Keratinocyte (primary cell): ENCODE results near the gene LYPLA2. TPM values are rescaled to one million over a fixed set of nuclear protein-coding genes. Genes with fewer than 3 reads are reported as not detected.
"Not testable (repeated sequence)": the region's sequence is repeated elsewhere in the genome, so short reads cannot be mapped to it uniquely, and the experiment has no call there.

ENCODE experiments used
- DNase-seq: peaks from one replicate; pipeline ENCODE4 v3.0.0-alpha.2; 2011; ENCODE audit warnings: low read depth, missing footprints, low spot score
- FAIRE-seq: peaks from 2 replicates; lab custom pipeline; 2011; peaks lifted over from hg19 to GRCh38; lab: Jason Lieb, UNC
- H2AFZ ChIP-seq: 2 replicates; pipeline ENCODE4 v1.6.0; 2012; ENCODE audit warnings: low read length, control low read depth, inconsistent platforms; ENCODE audit not compliant: control insufficient read depth
- H3K27ac ChIP-seq: 2 replicates; pipeline ENCODE4 v1.5.1; 2011; ENCODE audit warnings: low read length; ENCODE audit not compliant: control insufficient read depth, insufficient read depth
- H3K27me3 ChIP-seq: 3 replicates; pipeline ENCODE4 v1.6.0; 2011; ENCODE audit warnings: low read length; ENCODE audit not compliant: control insufficient read depth, insufficient read depth; ENCODE audit errors: extremely low read depth
- H3K36me3 ChIP-seq, 2 experiments: 2 replicates in 1 of 2; 3 replicates in 1 of 2; pipeline ENCODE4 v1.5.1; 2011; ENCODE audit warnings: low read length in 2 of 2, mild to moderate bottlenecking in 1 of 2; ENCODE audit not compliant: control insufficient read depth in 2 of 2, insufficient read depth in 2 of 2; ENCODE audit errors: extremely low read depth in 1 of 2
- H3K4me1 ChIP-seq: 3 replicates; pipeline ENCODE4 v1.5.1; 2011; ENCODE audit warnings: low read length; ENCODE audit not compliant: control insufficient read depth, insufficient read depth; ENCODE audit errors: extremely low read depth
- H3K4me2 ChIP-seq: 3 replicates; pipeline ENCODE4 v1.6.0; 2011; ENCODE audit warnings: low read depth, low read length; ENCODE audit not compliant: control insufficient read depth, insufficient read depth; ENCODE audit errors: extremely low read depth
- H3K4me3 ChIP-seq, 3 experiments: fragments of 200-600 bp in 1 of 3; sonication (generic) in 1 of 3; 2 replicates in 2 of 3; 3 replicates in 1 of 3; pipeline ENCODE4 v1.5.1; 2011 to 2016; ENCODE audit warnings: low read length in 3 of 3, mild to moderate bottlenecking in 3 of 3, control low read depth in 2 of 3, inconsistent platforms in 1 of 3, low read depth in 1 of 3, mixed read lengths in 1 of 3, mixed run types in 1 of 3, moderate library complexity in 1 of 3; ENCODE audit not compliant: control insufficient read depth in 2 of 3, insufficient read depth in 2 of 3; ENCODE audit errors: extremely low read depth in 1 of 3
- H3K79me2 ChIP-seq: 2 replicates; pipeline ENCODE4 v1.6.0; 2012; ENCODE audit warnings: low read length; ENCODE audit not compliant: control insufficient read depth, insufficient read depth
- H3K9ac ChIP-seq: 3 replicates; pipeline ENCODE4 v1.6.0; 2011; ENCODE audit warnings: low read length; ENCODE audit not compliant: control insufficient read depth, insufficient read depth; ENCODE audit errors: extremely low read depth
- H3K9me1 ChIP-seq: 3 replicates; pipeline ENCODE4 v1.6.0; 2011; ENCODE audit warnings: low read length; ENCODE audit not compliant: control insufficient read depth, insufficient read depth; ENCODE audit errors: extremely low read depth
- H3K9me3 ChIP-seq: 2 replicates; pipeline ENCODE4 v1.5.1; 2012; ENCODE audit warnings: low read depth, low read length; ENCODE audit not compliant: control insufficient read depth
- H4K20me1 ChIP-seq: 3 replicates; pipeline ENCODE4 v1.6.0; 2011; ENCODE audit warnings: low read length; ENCODE audit not compliant: control insufficient read depth, insufficient read depth; ENCODE audit errors: extremely low read depth
- CTCF ChIP-seq, 3 experiments: IDR thresholded peaks in 1 of 3; conservative IDR thresholded peaks in 1 of 3; optimal IDR thresholded peaks in 1 of 3; 2 replicates in 2 of 3; 3 replicates in 1 of 3; pipeline versions ENCODE3 to v1.5.1; 2011; ENCODE audit warnings: low read length in 3 of 3, mild to moderate bottlenecking in 3 of 3, moderate library complexity in 2 of 3, control low read depth in 1 of 3, inconsistent platforms in 1 of 3; ENCODE audit not compliant: insufficient read depth in 2 of 3; ENCODE audit errors: extremely low read depth in 1 of 3
- EZH2 ChIP-seq: IDR thresholded peaks from one replicate; pipeline ENCODE4 v1.6.1; 2012; ENCODE audit warnings: inconsistent platforms, mild to moderate bottlenecking, low read length, moderate library complexity
- dilution Hi-C: fragments of 300-500 bp; cut with MboI; formaldehyde crosslinking; loops from one replicate; pipeline ENCODE4 v1.7.0; 2020; ENCODE audit warnings: low sequenced_read_pairs; ENCODE audit not compliant: extremely low pct_ligation_motif_present
- polyA plus RNA-seq, 5 experiments: library from polyadenylated mRNA; depleted of rRNA in 3 of 5; stranded (reverse) in 3 of 5; stranded (forward) in 1 of 5; unstranded in 1 of 5; fragments of >200 nt; gene quantifications; 1 replicate in 1 of 5; 2 replicates in 3 of 5; 3 replicates in 1 of 5; pipeline versions ENCODE4 v1.2.1 to v1.2.3, GENCODE V29; 2011 to 2012; ENCODE audit warnings: missing spikeins in 2 of 5, low read depth in 1 of 5, low replicate concordance in 1 of 5

LYPLA2 gene
- polyA plus RNA-seq, 1 donor (not counting 4 experiments of a cell fraction or from before 2014, with no cell fraction given), result 51.7 TPM

- Histone ChIP-seq H3K36me3 (no peaks in the 10 kb centered on the region), H3K79me2 (peaks cover 6% of the 10 kb centered on the region), H3K9me1 (no peaks in the 10 kb centered on the region), H4K20me1 (no peaks in the 10 kb centered on the region), H3K4me2 (no peak overlapping the region), H3K4me3 (no peak overlapping the region), H3K9me3 (no peaks in the 10 kb centered on the region), H3K27me3 (no peaks in the 10 kb centered on the region), H2AFZ (no peak overlapping the region), H3K27ac (no peak overlapping the region), H3K4me1 (peaks cover 3% of the 10 kb centered on the region), H3K9ac (no peak overlapping the region)
- no peak for DNase-seq
- no peak for TF ChIP-seq EZH2
- TF ChIP-seq CTCF (optimal IDR thresholded peaks at IDR 0.05 in 1 of 3, IDR thresholded peaks at IDR 0.05 in 1 of 3, conservative IDR thresholded peaks at IDR 0.05 in 1 of 3; ENCODE audit: extremely low read depth in 1 of 3, insufficient read depth in 2 of 3, low read length in 3 of 3), result no peak
- no peak for FAIRE-seq
- dilution Hi-C loops, result no loop called here
Observed at GRCh38 chr1:23827717-23828116, 36.8 kb downstream of the LYPLA2 start.

- H3K27me3 ChIP-seq, H3K4me1 ChIP-seq, FAIRE-seq, H3K4me2 ChIP-seq, dilution Hi-C loops, H3K36me3 ChIP-seq, H4K20me1 ChIP-seq, H3K9ac ChIP-seq, H3K9me3 ChIP-seq, H2AFZ ChIP-seq, DNase-seq, H3K27ac ChIP-seq, H3K79me2 ChIP-seq, H3K9me1 ChIP-seq, H3K4me3 ChIP-seq: not testable (repeated sequence)
Observed at GRCh38 chr1:23834156-23834555, 43.2 kb downstream of the LYPLA2 start.

GRCh38 chr1:23836037-23836436, 45.1 kb downstream of the LYPLA2 start:
- Histone ChIP-seq H3K79me2 (no peaks in the 10 kb centered on the region), H3K27me3 (peaks cover 6% of the 10 kb centered on the region), H3K4me2 (no peak overlapping the region), H3K27ac (no peak overlapping the region), H4K20me1 (no peaks in the 10 kb centered on the region), H3K9me1 (no peaks in the 10 kb centered on the region), H3K4me3 (no peak overlapping the region), H3K36me3 (no peaks in the 10 kb centered on the region), H3K9ac (no peak overlapping the region), H2AFZ (no peak overlapping the region), H3K9me3 (no peaks in the 10 kb centered on the region), H3K4me1 (peaks cover 3% of the 10 kb centered on the region)
- no peak for TF ChIP-seq EZH2
- no peak for TF ChIP-seq CTCF (optimal IDR thresholded peaks at IDR 0.05 in 1 of 3, IDR thresholded peaks at IDR 0.05 in 1 of 3, conservative IDR thresholded peaks at IDR 0.05 in 1 of 3; ENCODE audit: extremely low read depth in 1 of 3, insufficient read depth in 2 of 3, low read length in 3 of 3)
- FAIRE-seq, result no peak
- dilution Hi-C loops, result no loop called here
- DNase-seq, result no peak
